HepG2 (cell line): ENCODE results near the gene SLC9B2. TPM values are rescaled to one million over a fixed set of nuclear protein-coding genes. Genes with fewer than 3 reads are reported as not detected.
A peak's percentile ranks its signal among the peaks of the same experiment; 100 is the strongest.

Experiments
- ATAC-seq: fragments of 200-7000 bp; cut with Tn5 transposase; 3 replicates; pipeline ENCODE4 v1.9.1; 2020; ENCODE audit warnings: mild to moderate bottlenecking, moderate library complexity
- BruUV-seq: library from RNA; stranded (reverse); fragments of 400-500 nt; replicated peaks from 2 replicates; lab custom pipeline; 2021; lab: Mats Ljungman, UMichigan
- CTCF ChIA-PET: fragments of 300-600 bp; formaldehyde crosslinking; extraction: SDS; loops from one replicate; lab custom pipeline; 2021; ENCODE audit warnings: low total read pairs, inconsistent platforms, low intra/inter-chr PET ratio; lab: Yijun Ruan, JAX
- POLR2A ChIA-PET: fragments of 350-600 bp; sonication (Branson Sonifier 250); formaldehyde crosslinking; loops from one replicate; lab custom pipeline; 2020; ENCODE audit warnings: antibody characterized with exemption, inconsistent platforms; lab: Yijun Ruan, JAX
- DNase-seq: peaks from one replicate; pipeline ENCODE4 v3.0.0-alpha.2; 2015; ENCODE audit warnings: low spot score
- FAIRE-seq: peaks from 3 replicates; lab custom pipeline; 2011; peaks lifted over from hg19 to GRCh38; lab: Jason Lieb, UNC
- H2AFZ ChIP-seq: one replicate; pipeline ENCODE4 v1.6.1; 2011; ENCODE audit warnings: low read length, inconsistent platforms
- H3K27ac ChIP-seq: fragments of 300-600 bp; 3 replicates; pipeline ENCODE4 v1.8.0; 2011; ENCODE audit warnings: mixed run types, mild to moderate bottlenecking, mixed read lengths, low read length, inconsistent platforms; ENCODE audit not compliant: insufficient read depth; ENCODE audit errors: extremely low read length
- H3K27me3 ChIP-seq, 2 experiments: fragments of 200-600 bp in 1 of 2; 2 replicates in 1 of 2; 3 replicates in 1 of 2; pipeline versions ENCODE4 v1.6.0 to v1.8.0; 2011; ENCODE audit warnings: low read length in 2 of 2, mild to moderate bottlenecking in 2 of 2, moderate library complexity in 2 of 2, inconsistent platforms in 1 of 2; ENCODE audit not compliant: insufficient read depth in 2 of 2, control insufficient read depth in 1 of 2
- H3K36me3 ChIP-seq, 2 experiments: fragments of 200-600 bp in 1 of 2; replicated peaks in 1 of 2; 2 replicates in 1 of 2; 3 replicates in 1 of 2; pipeline versions ENCODE4 v1.5.1 to v1.8.0; 2011; ENCODE audit warnings: low read length in 2 of 2, inconsistent platforms in 1 of 2; ENCODE audit not compliant: insufficient read depth in 2 of 2, control insufficient read depth in 1 of 2
- H3K4me1 ChIP-seq: 2 replicates; pipeline ENCODE4 v1.5.1; 2012; ENCODE audit warnings: low read length, inconsistent platforms; ENCODE audit not compliant: insufficient read depth
- H3K4me2 ChIP-seq: 2 replicates; pipeline ENCODE4 v1.6.0; 2011; ENCODE audit warnings: low read depth, low read length, inconsistent platforms
- H3K4me3 ChIP-seq, 3 experiments: fragments of 200-600 bp in 1 of 3; sonication (generic), shearing (Covaris generic) in 1 of 3; replicated peaks in 1 of 3; 2 replicates each; pipeline ENCODE4 v1.5.1; 2011 to 2016; ENCODE audit warnings: low read length in 3 of 3, inconsistent platforms in 2 of 3, low read depth in 2 of 3, mild to moderate bottlenecking in 2 of 3, control low read depth in 1 of 3, mixed read lengths in 1 of 3; ENCODE audit not compliant: insufficient read depth in 1 of 3
- H3K79me2 ChIP-seq: one replicate; pipeline ENCODE4 v1.6.1; 2011; ENCODE audit warnings: low read length, inconsistent platforms; ENCODE audit not compliant: insufficient read depth
- H3K9ac ChIP-seq: 2 replicates; pipeline ENCODE4 v1.6.0; 2011; ENCODE audit warnings: mild to moderate bottlenecking, low read depth, low read length, inconsistent platforms; ENCODE audit not compliant: insufficient read depth
- H3K9me3 ChIP-seq: 2 replicates; pipeline ENCODE4 v1.5.1; 2012; ENCODE audit warnings: mild to moderate bottlenecking, low read length
- H4K20me1 ChIP-seq: 2 replicates; pipeline ENCODE4 v1.6.0; 2011; ENCODE audit warnings: inconsistent platforms, mild to moderate bottlenecking, low read length, moderate library complexity; ENCODE audit not compliant: insufficient read depth
- CEBPG ChIP-seq: IDR thresholded peaks from 2 replicates; pipeline ENCODE4 v1.6.1; 2016
- GZF1 ChIP-seq: sonication (generic); formaldehyde crosslinking; IDR thresholded peaks from 2 replicates; pipeline ENCODE4 v1.5.1; 2020; ENCODE audit warnings: mild to moderate bottlenecking, missing genetic modification reagents
- JUN ChIP-seq: sonication (generic); formaldehyde crosslinking; IDR thresholded peaks from 2 replicates; pipeline ENCODE4 v1.4.0; 2020; ENCODE audit warnings: mild to moderate bottlenecking, missing genetic modification reagents
- PHF20 ChIP-seq: sonication (generic); formaldehyde crosslinking; IDR thresholded peaks from 2 replicates; pipeline ENCODE4 v1.5.0; 2020; ENCODE audit warnings: mild to moderate bottlenecking, missing genetic modification reagents
- SATB2 ChIP-seq: sonication (generic); formaldehyde crosslinking; IDR thresholded peaks from 2 replicates; pipeline ENCODE4 v1.5.0; 2020; ENCODE audit warnings: missing genetic modification reagents
- SIN3B ChIP-seq: fragments of 150-350 bp; IDR thresholded peaks from 2 replicates; pipeline ENCODE4 v1.6.1; 2014; ENCODE audit warnings: low read length
- TBX3 ChIP-seq: fragments of 450-650 bp; IDR thresholded peaks from 2 replicates; pipeline ENCODE4 v1.6.1; 2017; ENCODE audit warnings: antibody characterized with exemption, mild to moderate bottlenecking, inconsistent platforms, borderline replicate concordance
- ZNF224 ChIP-seq: sonication (generic); formaldehyde crosslinking; IDR thresholded peaks from 2 replicates; pipeline ENCODE4 v1.5.0; 2020; ENCODE audit warnings: mild to moderate bottlenecking, missing genetic modification reagents
- ZNF407 ChIP-seq: sonication (generic); formaldehyde crosslinking; IDR thresholded peaks from one replicate; pipeline ENCODE4 v1.5.1; 2020; ENCODE audit warnings: mild to moderate bottlenecking, missing genetic modification reagents; ENCODE audit errors: not compliant biosample characterization
- ZNF615 ChIP-seq: sonication (generic); formaldehyde crosslinking; IDR thresholded peaks from 2 replicates; pipeline ENCODE4 v1.5.0; 2020; ENCODE audit warnings: mild to moderate bottlenecking, missing genetic modification reagents, borderline replicate concordance
- ZNF619 ChIP-seq: sonication (generic); formaldehyde crosslinking; IDR thresholded peaks from 2 replicates; pipeline ENCODE4 v1.4.0; 2020; ENCODE audit warnings: mild to moderate bottlenecking, missing genetic modification reagents
- ZNF7 ChIP-seq: IDR thresholded peaks from 2 replicates; pipeline ENCODE4 v1.6.1; 2016; ENCODE audit warnings: missing biosample characterization, missing genetic modification reagents
- WGBS: methylation state at CpG from one replicate; pipeline ENCODE4 v1.1.6; 2017; ENCODE audit warnings: low lambda C conversion rate; 5-methylcytosine and 5-hydroxymethylcytosine counted together
- in situ Hi-C: cut with HindIII; loops from 2 replicates; pipeline ENCODE4 v1.10.0; 2017; ENCODE audit warnings: low pct_unique_long_range_greater_than_20kb; ENCODE audit not compliant: extremely low pct_ligation_motif_present
- intact Hi-C: fragments of 100-400 bp; cut with micrococcal nuclease; formaldehyde crosslinking; loops from one replicate; pipeline ENCODE4 v1.10.0; 2022; ENCODE audit not compliant: unreplicated experiment
- polyA plus RNA-seq, 8 experiments: library from polyadenylated mRNA; depleted of rRNA in 3 of 8; stranded (reverse) in 7 of 8; unstranded in 1 of 8; fragments of >200 nt; fragmentation: Illumina TruSeq in 4 of 8; extraction: Trizol in 4 of 8; gene quantifications; 2 replicates each; pipeline versions ENCODE4 v1.2.1 to v1.2.3, GENCODE V29; 2011 to 2016; ENCODE audit warnings: low read depth in 4 of 8, missing spikeins in 1 of 8, mixed read lengths in 1 of 8; ENCODE audit not compliant: insufficient read depth in 1 of 8
- total RNA-seq, 5 experiments: library from RNA; depleted of rRNA; stranded (reverse); fragments of >200 nt; fragmentation: Illumina TruSeq; extraction: Trizol; gene quantifications; 2 replicates each; pipeline ENCODE4 v1.2.3, GENCODE V29; 2016; ENCODE audit warnings: low read depth in 1 of 5
- TF ChIP-seq, protein P1 (sequence below): sonication (generic); formaldehyde crosslinking; IDR thresholded peaks from 2 replicates; pipeline ENCODE4 v1.4.0; 2020; ENCODE audit warnings: missing genetic modification reagents, borderline replicate concordance

Gene SLC9B2
- total and polyA plus RNA-seq, 2 of the 13 experiments (the other 11 are each of a cell fraction or from before 2014, with no cell fraction given) = 23.5 to 38.5 TPM

GRCh38 chr4:103095080-103095479 lies 18.5 kb upstream of the SLC9B2 start:
- 47% methylated on average over 3 of the region's 3 CpGs for WGBS
- H3K4me1 ChIP-seq = peaks cover 42% of the 10 kb centered on the region
- ATAC-seq (peak; percentile 10; the same call in 1 of the 3 replicates), FAIRE-seq (no peak), DNase-seq (peak; percentile 47)
- H3K4me3 ChIP-seq = no peak overlapping the region
- no peaks in the 10 kb centered on the region for H4K20me1 ChIP-seq
- in situ Hi-C loops (loop anchor here (5.0 to 10.0 kb wide), 2 partner anchors 473 to 660 kb away; no protein-coding TSS in a partner anchor), intact Hi-C loops (loop anchor here (5.0 kb wide), 3 partner anchors 648 to 1973 kb away; no protein-coding TSS in a partner anchor)
- H3K79me2 ChIP-seq = no peaks in the 10 kb centered on the region
- ChIA-PET CTCF (no interaction called here), POLR2A (interaction anchor here (1.2 kb wide), 1 partner anchor 19 kb away, joined by 4 read pairs; the partner anchor contains the start of gene SLC9B2)
- peak overlapping the region; percentile 4; the same call in 1 of the 2 replicates for H3K4me2 ChIP-seq
- H3K36me3 ChIP-seq = peaks cover 1 to 9% of the 10 kb centered on the region in 2 experiments; a peak in 1 of 5 replicates
- no peaks in the 10 kb centered on the region for H3K27me3 ChIP-seq
- H3K27ac ChIP-seq = no peak overlapping the region
- BruUV-seq = no TSS peak
- no peak overlapping the region for H3K9ac ChIP-seq
- no peak overlapping the region for H2AFZ ChIP-seq
- H3K9me3 ChIP-seq = no peaks in the 10 kb centered on the region
- TF ChIP-seq CEBPG (CRISPR knock-in tag) (no peak), SIN3B (no peak), TBX3 (peak; percentile 73; the same call in 1 of the 2 replicates), ZNF407 (CRISPR knock-in tag) (no peak), ZNF7 (no peak), GZF1 (CRISPR knock-in tag) (no peak), ZNF224 (CRISPR knock-in tag) (no peak), ZNF619 (CRISPR knock-in tag) (no peak), SATB2 (CRISPR knock-in tag) (no peak), PHF20 (CRISPR knock-in tag) (no peak), ZNF615 (CRISPR knock-in tag) (no peak), JUN (CRISPR knock-in tag) (no peak)
- TF ChIP-seq, protein P1, sequence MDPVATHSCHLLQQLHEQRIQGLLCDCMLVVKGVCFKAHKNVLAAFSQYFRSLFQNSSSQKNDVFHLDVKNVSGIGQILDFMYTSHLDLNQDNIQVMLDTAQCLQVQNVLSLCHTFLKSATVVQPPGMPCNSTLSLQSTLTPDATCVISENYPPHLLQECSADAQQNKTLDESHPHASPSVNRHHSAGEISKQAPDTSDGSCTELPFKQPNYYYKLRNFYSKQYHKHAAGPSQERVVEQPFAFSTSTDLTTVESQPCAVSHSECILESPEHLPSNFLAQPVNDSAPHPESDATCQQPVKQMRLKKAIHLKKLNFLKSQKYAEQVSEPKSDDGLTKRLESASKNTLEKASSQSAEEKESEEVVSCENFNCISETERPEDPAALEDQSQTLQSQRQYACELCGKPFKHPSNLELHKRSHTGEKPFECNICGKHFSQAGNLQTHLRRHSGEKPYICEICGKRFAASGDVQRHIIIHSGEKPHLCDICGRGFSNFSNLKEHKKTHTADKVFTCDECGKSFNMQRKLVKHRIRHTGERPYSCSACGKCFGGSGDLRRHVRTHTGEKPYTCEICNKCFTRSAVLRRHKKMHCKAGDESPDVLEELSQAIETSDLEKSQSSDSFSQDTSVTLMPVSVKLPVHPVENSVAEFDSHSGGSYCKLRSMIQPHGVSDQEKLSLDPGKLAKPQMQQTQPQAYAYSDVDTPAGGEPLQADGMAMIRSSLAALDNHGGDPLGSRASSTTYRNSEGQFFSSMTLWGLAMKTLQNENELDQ (CRISPR knock-in tag) = no peak
